ENCODE results near the gene SEMA5A. TPM values are rescaled to one million over a fixed set of nuclear protein-coding genes. Genes with fewer than 3 reads are reported as not detected.

The SEMA5A gene
- total and polyA plus RNA-seq, 2 of the 8 experiments (the other 6 are each of a cell fraction or from before 2014, with no cell fraction given), result 5.3 to 8.9 TPM

DNA sequence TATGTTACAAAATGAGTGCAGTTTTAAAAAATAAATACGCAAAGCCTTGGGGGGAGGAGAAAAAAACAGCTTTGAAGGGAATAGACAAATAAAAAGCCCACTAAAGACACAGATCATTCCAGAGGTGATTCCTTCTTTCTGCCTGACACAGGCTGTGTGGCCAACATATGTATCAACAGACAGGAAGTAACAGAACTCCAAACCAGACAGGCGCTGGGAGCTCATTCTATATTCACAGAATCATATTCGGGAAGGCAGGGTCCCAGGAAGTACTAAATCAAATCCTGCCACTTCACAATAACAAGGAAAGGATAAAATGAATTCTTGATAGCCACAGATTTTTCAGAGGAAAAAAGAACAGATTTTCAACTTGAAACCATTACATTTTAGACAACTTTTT is 62.1 kb downstream of the SEMA5A start:
- Histone ChIP-seq H3K9ac (replicated peaks in 1 of 4; ENCODE audit: extremely low read depth in 1 of 4, low read depth in 3 of 4, low read length in 3 of 4) (no peak overlapping the region), H3K36me3 (ENCODE audit: control insufficient read depth in 2 of 4, insufficient read depth in 4 of 4, low read length in 3 of 4) (no peaks in the 10 kb centered on the region), H2BK5ac (ENCODE audit: low read depth, low read length) (no peak overlapping the region), H3K27ac (ENCODE audit: low read depth, low read length) (no peak overlapping the region), H3K18ac (ENCODE audit: extremely low read depth, low read length) (no peak overlapping the region), H2BK120ac (replicated peaks; ENCODE audit: low read depth, low read length) (no peak overlapping the region), H3K23ac (ENCODE audit: insufficient read length) (no peak overlapping the region), H3K4me1 (replicated peaks in 1 of 4; ENCODE audit: control insufficient read depth in 3 of 4, insufficient read depth in 4 of 4, low read length in 3 of 4) (no peaks in the 10 kb centered on the region; a peak in 3 of 7 replicates), H2AK5ac (ENCODE audit: low read depth, low read length) (no peak overlapping the region), H3K14ac (ENCODE audit: insufficient read length) (no peak overlapping the region), H3K56ac (replicated peaks; ENCODE audit: insufficient read length, low read depth, low read length) (no peak overlapping the region), H3K9me3 (ENCODE audit: insufficient read depth in 2 of 2, low read depth in 1 of 2, low read length in 1 of 2) (peaks cover 3 to 8% of the 10 kb centered on the region in 2 experiments; a peak in 1 of 4 replicates), H4K91ac (replicated peaks; ENCODE audit: insufficient read length, low read length) (no peak overlapping the region), H2BK20ac (ENCODE audit: low read length) (no peak overlapping the region), H3K79me1 (ENCODE audit: low read depth, low read length) (no peaks in the 10 kb centered on the region; the same call in 1 of the 2 replicates), H2AFZ (ENCODE audit: low read length) (no peak overlapping the region), H3K4ac (replicated peaks; ENCODE audit: insufficient read length, low read depth, low read length) (no peak overlapping the region), H4K5ac (ENCODE audit: insufficient read length, low read depth, low read length) (no peak overlapping the region), H3K79me2 (ENCODE audit: control insufficient read depth in 1 of 2, insufficient read depth in 2 of 2, low read length in 2 of 2) (no peaks in the 10 kb centered on the region), H2BK15ac (ENCODE audit: low read length) (no peak overlapping the region), H2BK12ac (ENCODE audit: low read depth, low read length) (no peak overlapping the region), H4K8ac (ENCODE audit: extremely low read depth, insufficient read depth, low read length) (no peak overlapping the region), H3K27me3 (replicated peaks in 1 of 4; ENCODE audit: control insufficient read depth in 3 of 4, extremely low read depth in 1 of 4, insufficient read depth in 3 of 4, low read length in 3 of 4) (no peaks in the 10 kb centered on the region), H3K23me2 (ENCODE audit: low read depth, low read length) (no peaks in the 10 kb centered on the region), H3K4me2 (ENCODE audit: insufficient read depth in 1 of 2, low read depth in 2 of 2, low read length in 2 of 2) (no peak overlapping the region), H4K20me1 (replicated peaks in 1 of 2; ENCODE audit: control insufficient read depth in 1 of 2, insufficient read depth in 2 of 2, low read length in 2 of 2) (no peaks in the 10 kb centered on the region), H3K4me3 (ENCODE audit: extremely low read depth in 1 of 4, insufficient read depth in 2 of 4, low read depth in 3 of 4, low read length in 4 of 4) (no peak overlapping the region)
- CTCF ChIA-PET (ENCODE audit: partially characterized antibody), result interaction anchor here (0.6 to 3.1 kb wide), 3 partner anchors 14 to 182 kb away, joined by 3 to 10 read pairs (median 4); no protein-coding TSS in a partner anchor
- WGBS, 2 experiments (ENCODE audit: extremely low coverage in 1 of 2, insufficient coverage in 1 of 2, insufficient read length in 1 of 2, insufficient replicate concordance in 2 of 2, low coverage in 1 of 2, low lambda C conversion rate in 2 of 2, missing lambda C conversion rate in 1 of 2), result 83% methylated on average over 3 of the region's 3 CpGs; no CpG with 5 or more reads in 1 of the 2 experiments
- POLR2A ChIA-PET (ENCODE audit: partially characterized antibody), result no interaction called here
- DNase-seq (ENCODE audit: low read depth in 1 of 2, low spot score in 2 of 2) (no peak), FAIRE-seq (no peak)
- TF ChIP-seq CHD1 (IDR thresholded peaks at IDR 0.05; ENCODE audit: low read depth, low read length) (no peak), CTCF (IDR thresholded peaks at IDR 0.05; ENCODE audit: control extremely low read depth in 1 of 3, insufficient read depth in 1 of 3, low read depth in 1 of 3, low read length in 3 of 3) (no peak), SP4 (IDR thresholded peaks at IDR 0.05; ENCODE audit: low read length) (no peak), MAFK (IDR thresholded peaks at IDR 0.05; ENCODE audit: low read depth, low read length) (no peak), HDAC2 (IDR thresholded peaks at IDR 0.05; ENCODE audit: borderline replicate concordance in 1 of 2, low read depth in 2 of 2, low read length in 2 of 2) (no peak), SP1 (IDR thresholded peaks at IDR 0.05; ENCODE audit: low read depth, low read length) (no peak), POU5F1 (IDR thresholded peaks at IDR 0.05; ENCODE audit: low read depth, low read length) (no peak), GTF2F1 (IDR thresholded peaks at IDR 0.05; ENCODE audit: borderline replicate concordance, low read depth, low read length) (no peak)

Data from H1 (cell line).